Keratinocyte (primary cell): ENCODE data around the gene CPED1. TPM values are rescaled to one million over a fixed set of nuclear protein-coding genes. Genes with fewer than 3 reads are reported as not detected.

Source experiments
- DNase-seq: peaks from one replicate; pipeline ENCODE4 v3.0.0-alpha.2; 2011; ENCODE audit warnings: low read depth, missing footprints, low spot score
- FAIRE-seq: peaks from 2 replicates; lab custom pipeline; 2011; peaks lifted over from hg19 to GRCh38; lab: Jason Lieb, UNC
- H2AFZ ChIP-seq: 2 replicates; pipeline ENCODE4 v1.6.0; 2012; ENCODE audit warnings: low read length, control low read depth, inconsistent platforms; ENCODE audit not compliant: control insufficient read depth
- H3K27ac ChIP-seq: 2 replicates; pipeline ENCODE4 v1.5.1; 2011; ENCODE audit warnings: low read length; ENCODE audit not compliant: control insufficient read depth, insufficient read depth
- H3K27me3 ChIP-seq: 3 replicates; pipeline ENCODE4 v1.6.0; 2011; ENCODE audit warnings: low read length; ENCODE audit not compliant: control insufficient read depth, insufficient read depth; ENCODE audit errors: extremely low read depth
- H3K36me3 ChIP-seq, 2 experiments: 2 replicates in 1 of 2; 3 replicates in 1 of 2; pipeline ENCODE4 v1.5.1; 2011; ENCODE audit warnings: low read length in 2 of 2, mild to moderate bottlenecking in 1 of 2; ENCODE audit not compliant: control insufficient read depth in 2 of 2, insufficient read depth in 2 of 2; ENCODE audit errors: extremely low read depth in 1 of 2
- H3K4me1 ChIP-seq: 3 replicates; pipeline ENCODE4 v1.5.1; 2011; ENCODE audit warnings: low read length; ENCODE audit not compliant: control insufficient read depth, insufficient read depth; ENCODE audit errors: extremely low read depth
- H3K4me2 ChIP-seq: 3 replicates; pipeline ENCODE4 v1.6.0; 2011; ENCODE audit warnings: low read depth, low read length; ENCODE audit not compliant: control insufficient read depth, insufficient read depth; ENCODE audit errors: extremely low read depth
- H3K4me3 ChIP-seq, 3 experiments: fragments of 200-600 bp in 1 of 3; sonication (generic) in 1 of 3; 2 replicates in 2 of 3; 3 replicates in 1 of 3; pipeline ENCODE4 v1.5.1; 2011 to 2016; ENCODE audit warnings: low read length in 3 of 3, mild to moderate bottlenecking in 3 of 3, control low read depth in 2 of 3, inconsistent platforms in 1 of 3, low read depth in 1 of 3, mixed read lengths in 1 of 3, mixed run types in 1 of 3, moderate library complexity in 1 of 3; ENCODE audit not compliant: control insufficient read depth in 2 of 3, insufficient read depth in 2 of 3; ENCODE audit errors: extremely low read depth in 1 of 3
- H3K79me2 ChIP-seq: 2 replicates; pipeline ENCODE4 v1.6.0; 2012; ENCODE audit warnings: low read length; ENCODE audit not compliant: control insufficient read depth, insufficient read depth
- H3K9ac ChIP-seq: 3 replicates; pipeline ENCODE4 v1.6.0; 2011; ENCODE audit warnings: low read length; ENCODE audit not compliant: control insufficient read depth, insufficient read depth; ENCODE audit errors: extremely low read depth
- H3K9me1 ChIP-seq: 3 replicates; pipeline ENCODE4 v1.6.0; 2011; ENCODE audit warnings: low read length; ENCODE audit not compliant: control insufficient read depth, insufficient read depth; ENCODE audit errors: extremely low read depth
- H3K9me3 ChIP-seq: 2 replicates; pipeline ENCODE4 v1.5.1; 2012; ENCODE audit warnings: low read depth, low read length; ENCODE audit not compliant: control insufficient read depth
- H4K20me1 ChIP-seq: 3 replicates; pipeline ENCODE4 v1.6.0; 2011; ENCODE audit warnings: low read length; ENCODE audit not compliant: control insufficient read depth, insufficient read depth; ENCODE audit errors: extremely low read depth
- EZH2 ChIP-seq: IDR thresholded peaks from one replicate; pipeline ENCODE4 v1.6.1; 2012; ENCODE audit warnings: inconsistent platforms, mild to moderate bottlenecking, low read length, moderate library complexity
- dilution Hi-C: fragments of 300-500 bp; cut with MboI; formaldehyde crosslinking; loops from one replicate; pipeline ENCODE4 v1.7.0; 2020; ENCODE audit warnings: low sequenced_read_pairs; ENCODE audit not compliant: extremely low pct_ligation_motif_present
- polyA plus RNA-seq, 5 experiments: library from polyadenylated mRNA; depleted of rRNA in 3 of 5; stranded (reverse) in 3 of 5; stranded (forward) in 1 of 5; unstranded in 1 of 5; fragments of >200 nt; gene quantifications; 1 replicate in 1 of 5; 2 replicates in 3 of 5; 3 replicates in 1 of 5; pipeline versions ENCODE4 v1.2.1 to v1.2.3, GENCODE V29; 2011 to 2012; ENCODE audit warnings: missing spikeins in 2 of 5, low read depth in 1 of 5, low replicate concordance in 1 of 5
- TF ChIP-seq, protein P1 (sequence below), 3 experiments: IDR thresholded peaks in 1 of 3; conservative IDR thresholded peaks in 1 of 3; optimal IDR thresholded peaks in 1 of 3; 2 replicates in 2 of 3; 3 replicates in 1 of 3; pipeline versions ENCODE3 to v1.5.1; 2011; ENCODE audit warnings: low read length in 3 of 3, mild to moderate bottlenecking in 3 of 3, moderate library complexity in 2 of 3, control low read depth in 1 of 3, inconsistent platforms in 1 of 3; ENCODE audit not compliant: insufficient read depth in 2 of 3; ENCODE audit errors: extremely low read depth in 1 of 3

CPED1 gene
- polyA plus RNA-seq, 1 donor (not counting 4 experiments of a cell fraction or from before 2014, with no cell fraction given) = 0.62 TPM

- TF ChIP-seq, protein P1, sequence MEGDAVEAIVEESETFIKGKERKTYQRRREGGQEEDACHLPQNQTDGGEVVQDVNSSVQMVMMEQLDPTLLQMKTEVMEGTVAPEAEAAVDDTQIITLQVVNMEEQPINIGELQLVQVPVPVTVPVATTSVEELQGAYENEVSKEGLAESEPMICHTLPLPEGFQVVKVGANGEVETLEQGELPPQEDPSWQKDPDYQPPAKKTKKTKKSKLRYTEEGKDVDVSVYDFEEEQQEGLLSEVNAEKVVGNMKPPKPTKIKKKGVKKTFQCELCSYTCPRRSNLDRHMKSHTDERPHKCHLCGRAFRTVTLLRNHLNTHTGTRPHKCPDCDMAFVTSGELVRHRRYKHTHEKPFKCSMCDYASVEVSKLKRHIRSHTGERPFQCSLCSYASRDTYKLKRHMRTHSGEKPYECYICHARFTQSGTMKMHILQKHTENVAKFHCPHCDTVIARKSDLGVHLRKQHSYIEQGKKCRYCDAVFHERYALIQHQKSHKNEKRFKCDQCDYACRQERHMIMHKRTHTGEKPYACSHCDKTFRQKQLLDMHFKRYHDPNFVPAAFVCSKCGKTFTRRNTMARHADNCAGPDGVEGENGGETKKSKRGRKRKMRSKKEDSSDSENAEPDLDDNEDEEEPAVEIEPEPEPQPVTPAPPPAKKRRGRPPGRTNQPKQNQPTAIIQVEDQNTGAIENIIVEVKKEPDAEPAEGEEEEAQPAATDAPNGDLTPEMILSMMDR (optimal IDR thresholded peaks at IDR 0.05 in 1 of 3, IDR thresholded peaks at IDR 0.05 in 1 of 3, conservative IDR thresholded peaks at IDR 0.05 in 1 of 3; ENCODE audit: extremely low read depth in 1 of 3, insufficient read depth in 2 of 3, low read length in 3 of 3) = no peak
- TF ChIP-seq EZH2 = no peak
- no peak overlapping the region for H3K4me2 ChIP-seq
- FAIRE-seq = no peak
These were observed 56.6 kb downstream of the CPED1 start for GRCh38 chr7:121045090-121045489.

GRCh38 chr7:121046009-121046408 is 57.5 kb downstream of the CPED1 start:
- Histone ChIP-seq H3K4me2 (no peak overlapping the region), H3K27me3 (no peaks in the 10 kb centered on the region), H3K4me1 (no peaks in the 10 kb centered on the region), H2AFZ (no peak overlapping the region), H4K20me1 (no peaks in the 10 kb centered on the region), H3K9me3 (no peaks in the 10 kb centered on the region), H3K4me3 (no peak overlapping the region), H3K9me1 (no peaks in the 10 kb centered on the region), H3K36me3 (no peaks in the 10 kb centered on the region), H3K9ac (no peak overlapping the region), H3K79me2 (no peaks in the 10 kb centered on the region), H3K27ac (no peak overlapping the region)
- FAIRE-seq = no peak
- DNase-seq = no peak
- dilution Hi-C loops = no loop called here
- TF ChIP-seq EZH2 = no peak
- TF ChIP-seq, protein P1 (optimal IDR thresholded peaks at IDR 0.05 in 1 of 3, IDR thresholded peaks at IDR 0.05 in 1 of 3, conservative IDR thresholded peaks at IDR 0.05 in 1 of 3; ENCODE audit: extremely low read depth in 1 of 3, insufficient read depth in 2 of 3, low read length in 3 of 3) = no peak

More at GRCh38 chr7:121045090-121045489, 56.6 kb downstream of the CPED1 start:
- no peak overlapping the region for H2AFZ ChIP-seq
- no peak overlapping the region for H3K4me3 ChIP-seq
- H3K9me1 ChIP-seq = no peaks in the 10 kb centered on the region
- no peaks in the 10 kb centered on the region for H3K4me1 ChIP-seq
- dilution Hi-C loops = no loop called here
- no peaks in the 10 kb centered on the region for H3K27me3 ChIP-seq
- no peaks in the 10 kb centered on the region for H3K36me3 ChIP-seq
- no peak for DNase-seq
- H3K9me3 ChIP-seq = no peaks in the 10 kb centered on the region
- H3K79me2 ChIP-seq = no peaks in the 10 kb centered on the region
- H4K20me1 ChIP-seq = no peaks in the 10 kb centered on the region
- no peak overlapping the region for H3K9ac ChIP-seq
- no peak overlapping the region for H3K27ac ChIP-seq
